22Rv1 (cell line): ENCODE data around the gene TRIB2.

Experiments
- ZFX ChIP-seq: fragments of 450-650 bp; IDR thresholded peaks from 2 replicates; pipeline ENCODE4 v1.6.1; 2017; ENCODE audit warnings: antibody characterized with exemption, borderline replicate concordance
- TF ChIP-seq, protein P1 (sequence below): fragments of 450-650 bp; IDR thresholded peaks from 2 replicates; pipeline ENCODE4 v1.5.1; 2017; ENCODE audit warnings: mild to moderate bottlenecking

DNA sequence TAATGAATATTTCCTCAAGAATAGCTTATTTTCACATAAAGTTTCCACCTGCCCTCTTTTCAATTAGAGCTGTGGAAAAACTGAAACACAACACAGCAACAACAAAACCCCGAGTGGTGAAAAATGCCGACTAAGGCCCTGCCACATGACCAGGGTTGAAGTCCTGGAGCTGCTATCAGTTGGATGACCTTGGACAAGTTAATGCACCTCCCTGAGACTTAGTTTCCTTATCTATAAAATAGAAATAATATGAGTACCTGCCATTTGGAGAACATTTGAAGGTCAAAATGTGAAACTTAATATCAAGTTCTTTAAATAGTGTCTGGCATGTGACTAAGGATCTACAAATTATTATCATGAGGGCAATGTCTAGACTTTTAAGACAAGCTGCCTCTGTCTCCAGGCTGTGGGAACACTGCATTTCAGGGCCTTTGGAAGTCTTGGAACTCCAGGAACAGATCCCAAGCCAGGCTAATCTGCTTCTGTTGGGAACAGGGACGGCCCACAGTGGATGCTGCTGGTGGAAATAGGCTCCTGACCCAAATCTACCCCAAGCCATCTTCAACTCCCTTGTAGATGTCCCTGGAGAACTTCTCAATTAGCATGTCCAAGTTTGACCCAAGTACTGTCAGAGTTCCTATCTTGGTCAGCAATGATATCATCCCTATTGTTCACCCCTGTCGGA is 42.0 kb upstream of the TRIB2 start:
- TF ChIP-seq, protein P1, sequence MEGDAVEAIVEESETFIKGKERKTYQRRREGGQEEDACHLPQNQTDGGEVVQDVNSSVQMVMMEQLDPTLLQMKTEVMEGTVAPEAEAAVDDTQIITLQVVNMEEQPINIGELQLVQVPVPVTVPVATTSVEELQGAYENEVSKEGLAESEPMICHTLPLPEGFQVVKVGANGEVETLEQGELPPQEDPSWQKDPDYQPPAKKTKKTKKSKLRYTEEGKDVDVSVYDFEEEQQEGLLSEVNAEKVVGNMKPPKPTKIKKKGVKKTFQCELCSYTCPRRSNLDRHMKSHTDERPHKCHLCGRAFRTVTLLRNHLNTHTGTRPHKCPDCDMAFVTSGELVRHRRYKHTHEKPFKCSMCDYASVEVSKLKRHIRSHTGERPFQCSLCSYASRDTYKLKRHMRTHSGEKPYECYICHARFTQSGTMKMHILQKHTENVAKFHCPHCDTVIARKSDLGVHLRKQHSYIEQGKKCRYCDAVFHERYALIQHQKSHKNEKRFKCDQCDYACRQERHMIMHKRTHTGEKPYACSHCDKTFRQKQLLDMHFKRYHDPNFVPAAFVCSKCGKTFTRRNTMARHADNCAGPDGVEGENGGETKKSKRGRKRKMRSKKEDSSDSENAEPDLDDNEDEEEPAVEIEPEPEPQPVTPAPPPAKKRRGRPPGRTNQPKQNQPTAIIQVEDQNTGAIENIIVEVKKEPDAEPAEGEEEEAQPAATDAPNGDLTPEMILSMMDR: no peak
- TF ChIP-seq ZFX: no peak
